Stimulated activated CD8-positive, alpha-beta memory T cell treated with anti-CD3 and anti-CD28 coated beads, Interleukin-4, amount 100 ng/mL, for 24 hours (primary cell): ENCODE data around the gene NMNAT2.
"Not testable (repeated sequence)": the region's sequence is repeated elsewhere in the genome, so short reads cannot be mapped to it uniquely, and the experiment has no call there.

Experiments
- DNase-seq: peaks from one replicate; pipeline ENCODE4 v3.0.0-alpha.2; 2020; ENCODE audit warnings: low read depth

NMNAT2 gene

GRCh38 chr1:183285256-183285655 is 132.9 kb downstream of the NMNAT2 start:
- no peak for DNase-seq

- no peak for DNase-seq
Observed at GRCh38 chr1:183284086-183284485, 134.1 kb downstream of the NMNAT2 start.

GRCh38 chr1:183283286-183283685 is 134.9 kb downstream of the NMNAT2 start:
- DNase-seq: no peak

- DNase-seq: no peak
Observed at GRCh38 chr1:183282101-183282855, 135.9 kb downstream of the NMNAT2 start.

DNA sequence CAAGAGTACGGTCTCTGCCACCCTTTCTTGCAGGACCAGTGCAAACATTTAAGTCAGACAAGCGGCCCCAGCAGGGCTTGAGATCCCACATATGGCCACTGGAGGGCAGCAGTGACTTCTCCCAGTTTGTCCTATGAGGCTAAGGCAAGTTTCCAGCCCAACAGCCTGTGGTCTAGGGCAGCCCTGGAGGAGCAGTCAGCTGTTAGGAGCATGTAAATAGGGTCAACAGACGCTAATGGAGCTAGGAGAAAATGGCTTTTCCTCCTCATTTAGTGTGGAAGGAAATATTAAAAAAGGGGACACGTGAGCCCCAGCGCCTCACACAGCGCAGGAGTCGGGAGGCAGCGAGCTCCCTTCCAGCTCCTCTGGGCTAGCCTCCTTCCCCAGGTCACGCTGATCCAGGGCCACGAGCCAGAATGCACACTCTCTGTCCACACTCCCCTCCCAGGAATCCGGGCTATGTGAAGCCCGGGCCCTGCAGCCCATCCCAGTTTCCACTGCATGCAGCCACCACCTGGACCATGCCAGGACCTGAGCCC is 136.6 kb downstream of the NMNAT2 start:
- peak; percentile 53 for DNase-seq

- no peak for DNase-seq
Observed at GRCh38 chr1:183281039-183281438, 137.1 kb downstream of the NMNAT2 start.

DNA sequence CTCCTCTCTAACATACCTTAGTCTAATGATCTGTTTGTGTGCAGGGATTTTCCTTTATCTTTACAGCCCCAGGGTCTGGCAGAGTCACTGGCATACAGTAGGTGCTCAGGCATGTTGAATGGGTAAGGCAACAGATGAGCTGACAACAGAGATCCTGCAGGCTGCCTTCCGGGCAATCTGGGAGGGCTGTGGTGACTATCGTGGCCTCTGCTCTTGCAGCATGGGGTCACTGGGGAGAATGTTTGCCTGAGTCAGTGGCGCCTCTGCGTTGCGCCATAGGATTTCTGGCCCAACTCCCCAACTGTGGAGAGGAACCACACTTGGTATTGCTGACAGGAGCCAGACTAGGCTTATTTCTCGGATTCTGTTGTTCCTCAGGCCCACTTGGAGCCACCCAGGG is 138.3 kb downstream of the NMNAT2 start:
- no peak for DNase-seq

GRCh38 chr1:183278739-183279591 is 139.2 kb downstream of the NMNAT2 start:
- no peak for DNase-seq

DNA sequence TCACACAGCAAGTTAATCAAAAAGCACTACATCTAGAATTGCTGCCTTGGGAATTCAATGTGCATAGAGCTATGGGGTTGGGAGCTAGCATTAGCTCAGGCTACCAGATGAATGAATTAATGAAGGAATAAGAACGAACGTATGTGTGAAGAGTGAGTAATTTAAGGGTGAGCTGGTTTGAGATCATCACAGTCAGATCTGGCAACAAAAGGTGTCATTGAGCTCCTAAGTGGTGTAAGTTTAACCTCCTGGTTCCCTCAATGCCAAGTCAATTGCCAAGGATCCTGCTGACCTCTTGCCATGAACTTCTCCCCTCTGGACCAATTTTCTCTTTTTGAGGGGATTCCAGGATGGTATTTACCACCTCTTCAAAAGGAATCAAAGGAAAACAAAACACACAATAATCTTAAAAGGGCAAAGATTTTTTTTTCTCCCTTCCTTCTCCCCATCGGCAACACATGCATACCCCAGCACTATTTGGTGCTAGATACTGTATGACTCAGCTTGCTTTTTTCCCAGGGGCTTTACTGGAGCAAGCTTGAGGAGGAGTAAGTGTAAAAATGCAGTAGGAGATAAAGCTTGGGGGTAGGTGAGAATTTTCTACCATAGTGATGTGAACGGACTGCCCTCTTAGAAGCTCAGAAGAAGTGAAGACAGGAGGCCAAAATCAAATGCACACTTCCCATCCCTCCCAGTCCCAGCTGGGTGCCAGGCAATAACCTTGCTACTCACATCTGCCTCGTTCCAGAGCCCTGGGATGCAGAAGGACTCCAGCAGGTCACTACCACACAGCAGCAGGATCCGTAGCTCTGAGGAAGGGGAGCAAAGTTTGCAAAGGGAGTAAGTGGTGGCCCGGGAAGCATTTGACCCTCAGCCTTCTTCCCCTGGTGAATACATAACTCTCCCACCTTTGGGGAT is 140.1 kb downstream of the NMNAT2 start:
- no peak for DNase-seq

DNA sequence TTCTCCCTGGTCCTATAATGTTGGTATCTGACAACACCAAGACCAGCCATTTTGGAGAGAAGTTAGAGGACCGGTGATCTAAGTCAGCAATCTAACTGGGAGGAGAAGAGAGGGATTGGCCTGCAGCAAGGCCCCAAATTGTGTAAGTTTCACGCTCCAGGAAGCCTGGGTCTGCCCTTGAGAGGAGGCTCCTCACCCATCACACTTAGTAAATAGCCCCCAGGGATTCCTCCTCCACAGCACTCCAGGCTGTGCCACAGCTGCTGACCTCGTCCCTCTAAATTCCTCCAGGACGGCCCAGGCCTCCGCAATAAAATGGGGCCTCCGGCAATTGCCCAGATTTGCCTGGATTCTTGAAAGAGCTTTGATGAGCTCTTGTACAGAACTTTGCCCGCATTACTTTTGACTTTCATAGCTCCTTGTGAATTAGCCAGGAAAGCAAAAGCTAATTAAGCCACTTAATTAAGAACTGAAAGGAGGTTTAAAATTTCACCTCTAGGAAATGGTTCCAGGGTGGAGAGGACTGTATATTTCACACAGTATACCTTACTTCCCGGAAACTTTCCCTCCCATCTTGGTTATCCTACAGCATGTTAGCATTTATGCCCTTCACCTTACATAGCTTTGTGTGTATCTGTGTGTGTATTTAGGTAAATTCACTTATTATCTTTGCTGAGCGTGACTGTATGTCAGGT is 141.6 kb downstream of the NMNAT2 start:
- DNase-seq: no peak

GRCh38 chr1:183275322-183275721 is 142.9 kb downstream of the NMNAT2 start:
- DNase-seq: no peak

- DNase-seq: no peak
Observed at GRCh38 chr1:183274836-183275235, 143.3 kb downstream of the NMNAT2 start.

DNA sequence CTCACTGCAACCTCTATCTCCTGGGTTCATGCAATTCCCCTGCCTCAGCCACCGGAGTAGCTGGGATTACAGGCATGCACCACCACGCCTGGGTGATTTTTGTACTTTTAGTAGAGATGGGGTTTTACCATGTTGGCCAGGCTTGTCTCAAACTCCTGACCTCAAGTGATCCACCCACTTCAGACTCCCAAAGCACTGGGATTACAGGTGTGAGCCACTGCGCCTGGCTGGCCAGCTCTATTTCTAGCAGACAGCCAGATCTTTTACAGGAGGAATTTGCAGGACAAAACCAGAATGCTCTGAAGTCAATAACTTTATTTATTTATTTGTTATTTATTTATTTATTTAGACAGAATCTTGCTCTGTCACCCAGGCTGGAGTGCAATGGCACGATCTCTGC is 144.2 kb downstream of the NMNAT2 start:
- not testable (repeated sequence) for DNase-seq

GRCh38 chr1:183273300-183273699 is 144.9 kb downstream of the NMNAT2 start:
- DNase-seq: no peak

- DNase-seq: no peak
Observed at GRCh38 chr1:183272390-183272848, 145.8 kb downstream of the NMNAT2 start.

DNA sequence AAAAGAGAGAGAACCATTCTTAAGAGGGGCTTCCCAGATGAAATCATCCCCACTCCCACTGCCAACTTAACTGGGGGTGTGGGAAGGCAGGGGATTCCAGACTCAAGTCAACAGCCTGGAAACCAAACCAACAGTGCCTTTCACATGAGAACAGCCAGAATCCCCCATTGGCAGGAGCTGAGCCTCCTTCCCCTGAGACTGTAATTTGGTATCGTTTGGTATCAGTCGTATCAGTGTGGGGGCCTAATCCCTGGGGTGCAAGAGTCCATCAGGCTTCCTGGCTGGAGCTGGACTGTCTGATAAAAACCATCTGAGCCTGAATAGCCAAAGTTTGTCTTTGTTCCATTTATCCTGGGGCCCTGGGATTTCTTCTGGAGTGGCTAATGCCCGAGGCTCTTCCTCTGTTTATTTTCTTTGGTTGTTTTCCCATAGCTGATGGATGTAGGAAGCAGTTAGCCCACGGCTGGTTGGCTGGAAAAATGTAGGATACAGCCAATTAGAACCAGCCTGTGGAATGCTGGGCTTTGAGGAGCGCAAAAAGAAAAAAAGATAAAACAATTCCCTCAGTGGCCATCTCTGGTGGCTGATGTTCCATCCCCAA is 147.5 kb downstream of the NMNAT2 start:
- no peak for DNase-seq

- DNase-seq: no peak
Observed at GRCh38 chr1:183267646-183268431, 150.3 kb downstream of the NMNAT2 start.

DNA sequence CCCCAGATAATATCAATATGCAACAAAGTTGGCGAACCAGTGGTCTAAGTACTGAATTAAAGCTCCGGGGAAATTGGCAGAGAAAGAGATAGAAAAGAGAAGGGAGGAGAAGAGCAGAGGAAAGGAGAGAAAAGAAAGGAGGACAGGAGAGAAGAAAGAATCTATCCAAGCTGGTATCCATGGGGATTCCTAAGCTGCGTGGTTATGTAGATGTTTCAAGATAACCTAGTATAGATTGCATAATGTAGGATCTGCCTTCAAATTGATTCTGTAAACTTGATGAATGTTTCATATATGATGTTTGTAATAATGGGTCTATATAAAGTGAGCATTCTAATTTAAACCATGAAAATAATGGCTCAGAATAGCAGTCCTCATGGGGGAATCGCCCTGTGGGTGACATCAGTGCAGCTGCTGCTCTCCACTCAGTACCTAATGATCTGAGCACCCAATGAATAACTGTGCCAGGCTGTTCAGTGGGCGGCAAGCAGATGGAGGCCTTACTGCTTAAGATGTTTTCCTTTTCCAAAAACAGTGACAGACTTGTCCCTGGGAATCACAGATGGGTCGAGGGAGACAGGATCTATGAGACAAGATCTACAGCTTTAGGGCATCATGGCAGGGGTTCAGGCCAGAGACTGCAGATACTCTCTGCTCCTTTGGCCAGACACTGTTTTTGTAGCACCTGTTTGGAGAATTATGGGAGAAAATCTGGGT is 154.1 kb downstream of the NMNAT2 start:
- DNase-seq: no peak

DNA sequence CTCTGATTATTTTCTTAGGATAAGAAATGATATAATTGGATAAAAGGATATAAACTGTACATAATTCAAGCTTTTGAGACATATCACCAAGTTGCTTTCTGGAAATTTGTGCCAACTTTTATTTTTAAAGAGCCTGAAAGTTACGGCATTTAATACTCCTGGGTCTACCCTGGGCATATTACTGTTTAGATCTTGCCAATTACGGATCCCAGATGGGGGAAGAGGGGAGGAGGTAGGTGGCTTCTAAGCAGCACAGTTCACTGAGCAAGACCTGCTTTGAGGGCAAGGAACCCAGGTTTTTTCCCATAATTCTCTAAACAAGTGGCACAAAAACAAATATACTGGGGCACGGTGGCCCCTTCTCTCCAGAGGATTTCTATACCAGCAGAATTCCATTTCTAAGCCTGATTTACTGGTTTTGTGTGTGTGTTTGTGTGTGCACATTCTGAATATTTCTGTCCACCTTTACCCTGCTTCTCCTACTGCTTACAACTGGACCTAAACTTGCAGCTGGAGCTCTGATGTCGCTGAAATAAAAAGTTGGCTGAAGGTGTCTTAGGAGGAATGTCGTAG is 155.5 kb downstream of the NMNAT2 start:
- no peak for DNase-seq
